NT2/D1 (cell line): Measurements from ENCODE around the gene PTPRN2.
"Not testable (repeated sequence)": the region's sequence is repeated elsewhere in the genome, so short reads cannot be mapped to it uniquely, and the experiment has no call there.

Source experiments
- DNase-seq: peaks from one replicate; pipeline ENCODE4 v3.0.0-alpha.2; 2011; ENCODE audit warnings: low read depth, low spot score
- H3K27me3 ChIP-seq: 2 replicates; pipeline ENCODE4 v1.6.0; 2011; ENCODE audit warnings: mild to moderate bottlenecking; ENCODE audit not compliant: insufficient read length, insufficient read depth
- H3K36me3 ChIP-seq: 2 replicates; pipeline ENCODE4 v1.6.1; 2011; ENCODE audit warnings: mild to moderate bottlenecking, low read length, mixed read lengths; ENCODE audit not compliant: insufficient read depth, insufficient read length
- H3K4me1 ChIP-seq: 2 replicates; pipeline ENCODE4 v1.5.1; 2011; ENCODE audit not compliant: insufficient read depth, insufficient read length
- H3K4me3 ChIP-seq: 2 replicates; pipeline ENCODE4 v1.5.1; 2011; ENCODE audit warnings: low read depth; ENCODE audit not compliant: insufficient read length
- H3K9ac ChIP-seq: 2 replicates; pipeline ENCODE4 v1.6.0; 2011; ENCODE audit warnings: low read depth; ENCODE audit not compliant: insufficient read length
- H3K9me3 ChIP-seq: 2 replicates; pipeline ENCODE4 v1.5.1; 2011; ENCODE audit warnings: mild to moderate bottlenecking, low read length; ENCODE audit not compliant: insufficient read depth
- SUZ12 ChIP-seq: IDR thresholded peaks from 2 replicates; pipeline ENCODE4 v1.6.1; 2011; ENCODE audit not compliant: insufficient read length, insufficient read depth; ENCODE audit errors: extremely low read depth
- YY1 ChIP-seq: IDR thresholded peaks from 2 replicates; pipeline ENCODE4 v1.6.1; 2011; ENCODE audit not compliant: insufficient read length, insufficient read depth
- ZNF274 ChIP-seq: IDR thresholded peaks from 2 replicates; pipeline ENCODE4 v1.6.1; 2011; ENCODE audit warnings: mild to moderate bottlenecking, low read depth, low read length

Gene PTPRN2

GRCh38 chr7:158043551-158044481, 543.8 kb downstream of the PTPRN2 start:
- Histone ChIP-seq H3K9ac (no peak overlapping the region), H3K36me3 (no peaks in the 10 kb centered on the region), H3K27me3 (no peaks in the 10 kb centered on the region), H3K4me3 (no peak overlapping the region), H3K4me1 (peaks cover 2% of the 10 kb centered on the region), H3K9me3 (peaks cover 16% of the 10 kb centered on the region)
- TF ChIP-seq SUZ12: no peak
- no peak for TF ChIP-seq YY1
- TF ChIP-seq ZNF274: no peak
- DNase-seq: no peak

GRCh38 chr7:158042156-158042880, 545.3 kb downstream of the PTPRN2 start:
- H3K27me3 ChIP-seq: no peaks in the 10 kb centered on the region
- TF ChIP-seq ZNF274 (no peak), SUZ12 (no peak), YY1 (no peak)
- peaks cover 2% of the 10 kb centered on the region for H3K4me1 ChIP-seq
- no peak for DNase-seq
- H3K4me3 ChIP-seq: no peak overlapping the region
- no peaks in the 10 kb centered on the region for H3K36me3 ChIP-seq
- peaks cover 18% of the 10 kb centered on the region for H3K9me3 ChIP-seq
- H3K9ac ChIP-seq: no peak overlapping the region

- H3K27me3 ChIP-seq: no peaks in the 10 kb centered on the region
- H3K4me3 ChIP-seq: no peak overlapping the region
- no peaks in the 10 kb centered on the region for H3K36me3 ChIP-seq
- no peak for TF ChIP-seq SUZ12
- no peak for DNase-seq
- H3K4me1 ChIP-seq: no peaks in the 10 kb centered on the region
- peaks cover 18% of the 10 kb centered on the region for H3K9me3 ChIP-seq
- H3K9ac ChIP-seq: no peak overlapping the region
Measured at GRCh38 chr7:158040199-158040598, 547.4 kb downstream of the PTPRN2 start.

GRCh38 chr7:158039270-158039669, 548.4 kb downstream of the PTPRN2 start:
- Histone ChIP-seq H3K4me1 (no peaks in the 10 kb centered on the region), H3K9me3 (peaks cover 23% of the 10 kb centered on the region), H3K9ac (no peak overlapping the region), H3K27me3 (no peaks in the 10 kb centered on the region), H3K4me3 (no peak overlapping the region), H3K36me3 (no peaks in the 10 kb centered on the region)
- TF ChIP-seq YY1 (no peak), SUZ12 (no peak), ZNF274 (no peak)
- no peak for DNase-seq

- no peak overlapping the region for H3K9ac ChIP-seq
- H3K9me3 ChIP-seq: peaks cover 36% of the 10 kb centered on the region
- no peaks in the 10 kb centered on the region for H3K4me1 ChIP-seq
- no peak for DNase-seq
- H3K27me3 ChIP-seq: no peaks in the 10 kb centered on the region
- H3K36me3 ChIP-seq: no peaks in the 10 kb centered on the region
- TF ChIP-seq YY1 (no peak), SUZ12 (no peak), ZNF274 (no peak)
- H3K4me3 ChIP-seq: no peak overlapping the region
Measured at GRCh38 chr7:158037211-158037610, 550.4 kb downstream of the PTPRN2 start.

- TF ChIP-seq YY1 (no peak), ZNF274 (no peak), SUZ12 (no peak)
- Histone ChIP-seq H3K4me1 (no peaks in the 10 kb centered on the region), H3K9me3 (peaks cover 35% of the 10 kb centered on the region), H3K36me3 (no peaks in the 10 kb centered on the region), H3K9ac (no peak overlapping the region), H3K4me3 (no peak overlapping the region), H3K27me3 (no peaks in the 10 kb centered on the region)
- DNase-seq: no peak
Measured at GRCh38 chr7:158035343-158035742, 552.3 kb downstream of the PTPRN2 start.

- Histone ChIP-seq H3K36me3 (no peaks in the 10 kb centered on the region), H3K4me1 (no peaks in the 10 kb centered on the region), H3K9me3 (peaks cover 28% of the 10 kb centered on the region), H3K27me3 (no peaks in the 10 kb centered on the region), H3K9ac (no peak overlapping the region), H3K4me3 (no peak overlapping the region)
- no peak for DNase-seq
- TF ChIP-seq SUZ12: no peak
Measured at GRCh38 chr7:158034571-158034970, 553.1 kb downstream of the PTPRN2 start.

- H3K9ac ChIP-seq, H3K4me1 ChIP-seq: not testable (repeated sequence)
Measured at GRCh38 chr7:158033925-158034324, 553.7 kb downstream of the PTPRN2 start.

More at GRCh38 chr7:158033925-158034324, 553.7 kb downstream of the PTPRN2 start:
- peaks cover 21% of the 10 kb centered on the region for H3K9me3 ChIP-seq
- H3K27me3 ChIP-seq, H3K4me3 ChIP-seq, DNase-seq, H3K36me3 ChIP-seq: not testable (repeated sequence)
